HL-60 (cell line): ENCODE measurements around the gene COL5A2.

Experiments
- CTCF ChIP-seq: IDR thresholded peaks from one replicate; pipeline ENCODE4 v1.5.1; 2011; ENCODE audit warnings: low read length, control low read depth, inconsistent platforms; ENCODE audit not compliant: insufficient read depth
- GABPA ChIP-seq: IDR thresholded peaks from 2 replicates; pipeline ENCODE4 v1.6.1; 2012; ENCODE audit warnings: low read depth
- POLR2AphosphoS5 ChIP-seq: IDR thresholded peaks from 2 replicates; pipeline ENCODE4 v1.6.1; 2012; ENCODE audit warnings: low read depth
- REST ChIP-seq: IDR thresholded peaks from 2 replicates; pipeline ENCODE4 v1.6.1; 2012; ENCODE audit warnings: low read depth; ENCODE audit not compliant: insufficient replicate concordance
- SPI1 ChIP-seq: IDR thresholded peaks from 2 replicates; pipeline ENCODE4 v1.6.1; 2012; ENCODE audit warnings: low read depth, mild to moderate bottlenecking, borderline replicate concordance

- TF ChIP-seq CTCF, result no peak
- no peak for TF ChIP-seq POLR2AphosphoS5
- TF ChIP-seq GABPA, result no peak
- TF ChIP-seq SPI1, result no peak
- no peak for TF ChIP-seq REST
Observed at GRCh38 chr2:189010536-189010935, 169.0 kb downstream of the COL5A2 start.
